AG09319 (cell line): Measurements from ENCODE around the gene TM9SF2.

Experiments used
- DNase-seq: peaks from one replicate; pipeline ENCODE4 v3.0.0-alpha.2; 2010; ENCODE audit warnings: low read depth; ENCODE audit errors: extremely low read depth
- CTCF ChIP-seq: IDR thresholded peaks from 2 replicates; pipeline ENCODE4 v1.5.1; 2011; ENCODE audit warnings: low read depth, mild to moderate bottlenecking, inconsistent platforms, low read length, moderate library complexity

TM9SF2 gene

GRCh38 chr13:99540530-99540929 lies 39.3 kb downstream of the TM9SF2 start:
- no peak for TF ChIP-seq CTCF
- DNase-seq: no peak

- TF ChIP-seq CTCF: no peak
- DNase-seq: no peak
These were observed 41.6 kb downstream of the TM9SF2 start for GRCh38 chr13:99542788-99543406.

GRCh38 chr13:99545361-99545760 lies 44.1 kb downstream of the TM9SF2 start:
- TF ChIP-seq CTCF: no peak
- no peak for DNase-seq

GRCh38 chr13:99545979-99546378 lies 44.7 kb downstream of the TM9SF2 start:
- DNase-seq: no peak
- no peak for TF ChIP-seq CTCF

GRCh38 chr13:99546878-99547277 lies 45.6 kb downstream of the TM9SF2 start:
- no peak for TF ChIP-seq CTCF

GRCh38 chr13:99548448-99548847 lies 47.2 kb downstream of the TM9SF2 start:
- no peak for DNase-seq
- TF ChIP-seq CTCF: no peak

More at GRCh38 chr13:99546878-99547277, 45.6 kb downstream of the TM9SF2 start:
- DNase-seq: no peak

- TF ChIP-seq CTCF: no peak
- no peak for DNase-seq
These were observed 51.8 kb downstream of the TM9SF2 start for GRCh38 chr13:99553033-99553432.
